HG02678 (cell line): Measurements from ENCODE around the gene FOXL3.
"Not testable (repeated sequence)": the region's sequence is repeated elsewhere in the genome, so short reads cannot be mapped to it uniquely, and the experiment has no call there.

Source experiments
- ATAC-seq: cut with Tn5 transposase; IDR thresholded peaks from one replicate; pipeline ENCODE4 v1.9.1; 2021; ENCODE audit warnings: mild to moderate bottlenecking, moderate library complexity; ENCODE audit not compliant: unreplicated experiment

Gene FOXL3

DNA sequence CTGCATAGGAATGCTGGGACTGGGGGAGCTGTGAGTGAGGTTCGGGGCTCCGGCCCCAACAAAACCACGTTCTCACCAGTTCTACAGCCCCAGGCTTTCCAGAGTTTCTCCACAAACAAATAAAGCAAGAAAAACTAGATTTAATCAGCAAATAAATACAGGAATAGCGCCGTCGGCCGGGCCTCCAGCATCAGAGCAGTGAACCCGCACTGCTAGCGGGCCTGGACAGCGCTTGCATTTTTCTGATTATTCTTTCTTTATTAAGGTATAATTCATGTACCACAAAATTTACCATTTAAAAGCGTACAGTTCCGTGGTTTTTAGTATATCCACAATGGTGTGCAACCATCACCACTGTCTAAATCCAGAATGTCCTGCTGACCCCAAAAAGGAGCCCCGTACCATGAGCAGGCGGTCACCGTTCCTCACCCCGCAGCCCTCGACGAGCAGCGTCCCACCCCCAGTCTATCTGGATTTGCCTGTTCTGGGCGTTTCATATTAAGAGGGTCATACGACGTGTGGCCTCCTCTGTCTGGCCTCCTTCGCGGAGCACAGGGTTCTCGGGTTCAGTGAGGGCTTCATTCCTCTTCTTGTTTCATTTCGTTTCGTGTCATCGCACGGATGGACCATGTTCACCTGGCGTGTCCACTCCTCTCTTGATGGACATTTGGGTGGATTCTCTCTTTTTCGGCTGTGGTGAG, 35.5 kb upstream of the FOXL3 start:
- ATAC-seq = no peak

DNA sequence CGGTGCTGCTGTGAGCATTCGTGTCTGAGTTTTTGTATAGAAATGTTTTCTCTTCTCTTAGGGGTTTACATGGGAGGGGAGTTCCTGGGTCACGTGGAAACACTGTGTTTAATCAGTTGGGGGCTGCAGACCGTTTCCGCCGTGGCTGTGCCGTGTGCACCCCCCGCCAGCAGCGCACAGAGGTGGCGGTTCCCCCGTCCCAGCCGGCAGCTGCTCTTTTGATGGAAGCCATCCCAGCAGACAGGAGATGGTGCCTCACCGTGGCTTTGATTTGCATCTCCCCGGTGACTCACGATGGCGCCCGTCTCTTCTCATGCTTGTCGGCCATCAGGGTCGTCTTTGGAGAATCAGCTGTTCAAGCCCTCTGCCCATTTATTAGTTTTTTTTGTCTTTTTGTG, 34.9 kb upstream of the FOXL3 start:
- ATAC-seq = no peak

- ATAC-seq = no peak
These were observed 34.1 kb upstream of the FOXL3 start for GRCh38 chr7:255721-256361.

GRCh38 chr7:256461-256940, 33.5 kb upstream of the FOXL3 start:
- no peak for ATAC-seq

GRCh38 chr7:256981-257646, 32.9 kb upstream of the FOXL3 start:
- ATAC-seq = no peak

DNA sequence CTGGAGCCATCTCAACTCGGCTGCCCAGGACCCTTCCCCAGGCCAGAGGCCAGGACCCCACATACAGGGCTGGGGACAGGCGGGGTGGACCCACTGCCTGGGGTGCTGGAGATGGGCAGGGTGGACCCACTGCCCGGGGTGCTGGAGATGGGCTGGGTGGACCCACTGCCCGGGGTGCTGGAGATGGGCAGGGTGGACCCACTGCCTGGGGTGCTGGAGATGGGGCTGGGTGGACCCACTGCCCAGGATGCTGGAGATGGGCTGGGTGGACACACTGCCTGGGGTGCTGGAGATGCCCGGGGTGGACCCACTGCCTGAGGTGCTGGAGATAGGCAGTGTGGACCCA, 32.4 kb upstream of the FOXL3 start:
- no peak for ATAC-seq

DNA sequence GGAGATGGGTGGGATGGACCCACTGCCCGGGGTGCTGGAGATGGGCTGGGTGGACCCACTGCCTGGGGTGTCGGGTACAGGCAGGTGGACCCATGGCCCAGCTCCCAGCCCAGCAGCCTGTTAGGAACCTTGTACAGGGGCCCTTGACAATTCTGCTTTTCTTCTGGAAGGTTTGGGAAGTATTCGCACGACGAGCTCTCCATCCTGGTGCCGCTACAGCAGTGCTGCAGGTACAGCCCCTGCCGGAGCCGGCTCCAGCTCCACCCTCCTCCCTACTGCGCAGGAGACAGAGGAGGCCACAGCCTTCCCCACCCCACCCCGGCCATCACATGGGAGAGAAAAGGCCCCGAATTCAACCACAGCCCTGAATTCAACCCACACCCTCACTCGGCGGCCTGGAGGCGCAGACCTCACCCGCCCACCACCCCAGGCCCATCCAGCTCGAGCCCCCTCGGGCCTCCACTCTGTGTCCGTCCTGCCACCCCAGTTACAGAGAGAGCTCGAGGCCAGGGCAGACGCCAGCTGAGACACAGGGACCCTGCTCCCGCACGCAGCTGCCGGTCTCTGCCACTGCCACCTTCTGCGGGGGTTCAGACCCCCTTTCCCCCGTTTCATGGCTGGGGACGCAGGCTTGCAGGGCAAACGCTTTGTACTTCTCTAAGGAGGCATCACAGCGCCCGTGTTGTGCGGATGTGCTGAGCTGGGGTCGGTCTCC, 31.3 kb upstream of the FOXL3 start:
- ATAC-seq = no peak

DNA sequence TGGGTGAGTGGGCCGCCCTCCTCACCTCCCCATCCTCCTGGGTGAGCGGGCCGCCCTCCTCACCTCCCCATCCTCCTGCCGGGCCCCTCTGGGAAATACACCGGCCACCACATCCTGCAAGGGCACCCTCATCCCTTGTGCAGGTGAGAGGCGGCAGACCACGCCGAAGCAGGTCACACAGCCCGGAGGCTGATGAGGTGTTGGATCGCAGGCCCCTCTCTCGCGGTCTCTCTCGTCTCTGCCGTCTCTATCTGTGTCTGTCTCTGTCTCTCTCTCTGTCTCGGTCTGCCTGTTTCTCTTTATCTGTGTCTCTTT, 30.8 kb upstream of the FOXL3 start:
- no peak for ATAC-seq

DNA sequence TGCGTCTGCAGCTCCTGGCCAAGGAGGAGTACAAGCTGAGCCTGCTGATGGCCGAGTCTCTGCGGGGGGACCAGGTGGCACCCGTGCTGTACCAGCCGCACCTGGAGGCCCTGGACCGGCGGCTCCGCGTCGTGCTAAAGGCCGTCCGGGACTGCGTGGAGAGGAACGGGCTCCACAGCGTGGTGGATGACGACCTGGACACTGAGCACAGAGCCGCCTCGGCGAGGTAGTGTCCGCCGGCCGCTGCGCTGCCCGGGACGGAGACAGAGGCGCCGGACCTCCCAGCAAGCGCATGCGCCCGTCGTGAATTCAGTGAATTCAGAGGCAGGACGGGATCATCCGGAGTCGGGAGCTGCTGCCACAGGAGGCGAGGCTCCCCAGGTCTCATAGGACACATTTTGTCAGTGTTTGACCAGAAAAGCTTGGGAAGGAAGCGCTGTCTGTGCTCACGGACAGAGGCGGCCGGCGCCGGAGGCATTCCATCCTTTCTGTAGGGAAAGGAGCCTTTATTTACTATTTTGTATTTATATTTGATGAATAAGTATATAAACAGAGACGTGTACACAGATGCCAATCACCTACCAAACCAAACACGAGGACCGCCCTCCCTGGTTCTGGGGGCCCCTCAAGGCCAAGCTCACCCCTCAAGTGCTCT, 30.1 kb upstream of the FOXL3 start:
- no peak for ATAC-seq

DNA sequence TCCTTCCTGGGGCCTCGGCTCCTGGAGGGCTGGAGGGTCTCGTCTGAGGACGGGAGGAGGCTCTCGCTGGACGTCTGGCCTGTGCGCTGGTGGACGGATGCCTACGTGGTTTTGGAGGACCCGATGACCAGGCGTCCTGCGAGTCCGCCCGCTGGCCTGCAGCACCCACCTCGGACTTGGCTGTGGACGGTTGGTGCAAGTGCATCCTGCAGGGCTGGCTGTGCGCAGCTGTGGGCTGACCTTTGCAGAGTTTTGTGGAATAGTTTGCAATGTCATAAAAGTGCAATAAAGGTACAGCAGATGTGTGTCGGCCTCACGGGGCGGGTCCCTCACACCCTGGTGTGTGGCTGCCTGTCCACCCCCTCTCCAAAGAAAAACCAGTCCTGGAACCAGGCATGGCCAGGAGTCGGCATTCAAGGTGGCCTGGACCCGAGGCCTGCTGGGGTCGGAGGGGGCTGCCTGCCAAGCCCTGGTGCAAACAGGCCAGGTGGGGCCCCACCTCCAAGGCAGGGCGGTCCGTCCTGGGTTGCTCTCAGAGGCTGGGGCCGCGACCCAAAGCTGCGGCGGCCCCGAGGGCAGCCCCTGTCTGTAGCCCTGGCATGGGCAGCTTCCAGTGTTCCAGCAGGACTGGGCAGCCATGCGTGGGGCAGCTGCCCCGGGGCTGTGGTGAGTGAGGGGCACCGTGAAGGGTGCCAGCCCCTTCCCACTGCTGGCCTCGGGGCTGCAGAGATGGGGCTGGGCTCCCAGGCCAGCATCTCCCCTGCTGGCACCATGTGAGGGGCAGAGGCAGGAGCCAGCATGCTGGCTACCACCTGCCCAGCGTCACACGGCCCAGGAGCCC, 29.3 kb upstream of the FOXL3 start:
- no peak for ATAC-seq

- ATAC-seq = no peak
These were observed 28.4 kb upstream of the FOXL3 start for GRCh38 chr7:261341-262250.

GRCh38 chr7:262251-262572, 27.8 kb upstream of the FOXL3 start:
- no peak for ATAC-seq

DNA sequence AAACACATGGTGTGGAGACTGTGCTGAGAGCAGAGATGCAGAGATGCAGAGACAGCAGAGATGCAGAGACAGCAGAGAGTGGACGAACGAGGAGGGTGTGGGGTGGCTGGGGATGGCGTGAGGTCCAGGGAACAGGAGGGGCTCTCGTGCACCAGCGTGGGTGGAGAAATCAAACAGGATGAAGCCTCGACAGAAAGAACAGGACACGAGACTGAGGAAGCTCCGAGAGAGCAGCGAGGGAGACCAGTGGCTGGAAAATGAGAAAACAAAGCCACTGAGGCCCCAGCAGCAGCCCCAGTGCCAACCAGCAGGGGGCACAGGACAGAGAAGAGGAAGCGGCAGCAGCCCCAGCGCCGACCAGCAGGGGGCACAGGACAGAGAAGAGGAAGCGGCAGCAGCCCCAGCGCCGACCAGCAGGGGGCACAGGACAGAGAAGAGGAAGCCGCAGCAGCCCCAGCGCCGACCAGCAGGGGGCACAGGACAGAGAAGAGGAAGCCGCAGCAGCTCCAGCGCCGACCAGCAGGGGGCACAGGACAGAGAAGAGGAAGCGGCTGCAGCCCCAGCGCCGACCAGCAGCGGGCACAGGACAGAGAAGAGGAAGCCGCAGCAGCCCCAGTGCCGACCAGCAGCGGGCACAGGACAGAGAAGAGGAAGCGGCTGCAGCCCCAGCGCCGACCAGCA, 27.2 kb upstream of the FOXL3 start:
- ATAC-seq = not testable (repeated sequence)

GRCh38 chr7:263483-264351, 26.3 kb upstream of the FOXL3 start:
- ATAC-seq = not testable (repeated sequence)

DNA sequence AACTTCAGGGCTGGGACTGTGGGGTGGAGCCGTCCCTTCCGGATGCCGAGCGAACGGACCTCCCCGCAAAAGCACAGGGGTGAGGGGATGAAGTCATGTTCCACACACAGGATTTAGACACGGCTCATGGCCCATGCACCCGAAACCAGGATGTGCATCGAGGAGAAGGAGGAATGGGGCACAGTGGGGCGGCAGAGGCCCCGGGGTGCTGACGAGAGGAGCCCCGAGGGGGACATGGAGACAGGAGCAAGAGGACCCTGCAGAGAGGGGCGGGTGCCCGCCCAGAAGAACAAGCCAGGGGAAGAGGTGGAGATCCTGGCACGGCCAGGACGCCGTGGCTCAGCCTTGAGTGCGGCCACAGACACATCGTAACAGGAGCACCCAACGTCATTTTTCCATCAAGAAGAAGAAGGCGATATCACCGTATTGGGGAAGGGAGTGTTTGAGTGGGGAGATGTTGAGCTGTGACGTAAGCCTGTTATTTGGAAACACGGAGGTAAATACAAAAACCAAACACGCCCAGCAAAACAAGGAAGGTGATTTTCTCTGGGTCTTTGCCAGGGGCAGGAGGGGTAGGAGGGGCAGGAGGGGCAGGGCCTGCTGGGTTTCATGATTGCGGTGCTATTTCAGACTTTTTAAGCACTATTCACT, 25.3 kb upstream of the FOXL3 start:
- no peak for ATAC-seq

- ATAC-seq = no peak
These were observed 24.6 kb upstream of the FOXL3 start for GRCh38 chr7:265192-265997.
